Natural killer cell (primary cell): ENCODE measurements around the gene GRB7. TPM values are rescaled to one million over a fixed set of nuclear protein-coding genes. Genes with fewer than 3 reads are reported as not detected.
A peak's percentile ranks its signal among the peaks of the same experiment; 100 is the strongest.
"Not testable (repeated sequence)": the region's sequence is repeated elsewhere in the genome, so short reads cannot be mapped to it uniquely, and the experiment has no call there.

Experiments used
- ATAC-seq, 3 donors: fragments of 150-1000 bp in 2 of 3; fragments of 200-7000 bp in 1 of 3; cut with Tn5 transposase; 1 replicate in 1 of 3; 2 replicates in 2 of 3; pipeline ENCODE4 v1.10.0; 2021; ENCODE audit warnings: mild to moderate bottlenecking in 2 of 3, moderate library complexity in 2 of 3
- DNase-seq, 2 donors: peaks; one replicate each; pipeline versions ENCODE4 v3.0.0 to v3.0.0-alpha.2; 2013 to 2021; ENCODE audit warnings: mixed read lengths in 1 of 2
- H3K27ac ChIP-seq: one replicate; pipeline ENCODE4 v1.5.1; 2013; ENCODE audit warnings: mild to moderate bottlenecking, low read length
- H3K27me3 ChIP-seq: one replicate; pipeline ENCODE4 v1.6.1; 2013; ENCODE audit warnings: low read length; ENCODE audit not compliant: control insufficient read depth, insufficient read depth
- H3K36me3 ChIP-seq: one replicate; pipeline ENCODE4 v1.6.1; 2013; ENCODE audit warnings: low read length; ENCODE audit not compliant: control insufficient read depth, insufficient read depth
- H3K4me1 ChIP-seq: one replicate; pipeline ENCODE4 v1.6.1; 2013; ENCODE audit warnings: low read length; ENCODE audit not compliant: control insufficient read depth, insufficient read depth
- H3K4me3 ChIP-seq: one replicate; pipeline ENCODE4 v1.5.1; 2013; ENCODE audit warnings: low read length
- H3K9me3 ChIP-seq: one replicate; pipeline ENCODE4 v1.6.1; 2013; ENCODE audit warnings: low read length; ENCODE audit not compliant: control insufficient read depth, insufficient read depth
- H3K27ac Mint-ChIP-seq, 2 donors: one replicate each; pipeline ENCODE4 v1.8.0; 2022; ENCODE audit warnings: mild to moderate bottlenecking in 2 of 2, mixed read lengths in 2 of 2, moderate library complexity in 1 of 2
- H3K27me3 Mint-ChIP-seq, 2 donors: one replicate each; pipeline ENCODE4 v1.8.0; 2022; ENCODE audit warnings: low read depth in 2 of 2, mixed read lengths in 2 of 2
- H3K36me3 Mint-ChIP-seq: one replicate; pipeline ENCODE4 v1.8.0; 2022; ENCODE audit warnings: mixed read lengths
- H3K4me1 Mint-ChIP-seq, 2 donors: one replicate each; pipeline ENCODE4 v1.8.0; 2022; ENCODE audit warnings: mixed read lengths in 2 of 2
- H3K4me3 Mint-ChIP-seq: one replicate; pipeline ENCODE4 v1.8.0; 2022; ENCODE audit warnings: mild to moderate bottlenecking, moderate library complexity, mixed read lengths
- H3K9me3 Mint-ChIP-seq, 2 donors: one replicate each; pipeline ENCODE4 v1.8.0; 2022; ENCODE audit warnings: mixed read lengths in 2 of 2
- WGBS: methylation state at CpG from one replicate; pipeline ENCODE4 v1.1.7; 2013; ENCODE audit warnings: missing lambda C conversion rate; ENCODE audit not compliant: insufficient coverage; 5-methylcytosine and 5-hydroxymethylcytosine counted together
- intact Hi-C: fragments of 100-400 bp; cut with micrococcal nuclease; formaldehyde crosslinking; loops from one replicate; pipeline ENCODE4 v1.14.2; 2022
- total RNA-seq, 4 donors: library from RNA; stranded (reverse); fragments of 120-200 nt in 1 of 4; gene quantifications; one replicate each; pipeline versions ENCODE4 v1.2.3 to v1.2.4, GENCODE V29; 2013 to 2022
- TF ChIP-seq, protein P1 (sequence below): fragments of 200-600 bp; IDR thresholded peaks from one replicate; pipeline ENCODE4 v1.8.0; 2022; ENCODE audit warnings: antibody characterized with exemption

Gene GRB7
- total RNA-seq, 3 donors from 2014 or later (not counting 1 experiment from before 2014, with no cell fraction given) = 0.27 TPM; not detected in 2

DNA sequence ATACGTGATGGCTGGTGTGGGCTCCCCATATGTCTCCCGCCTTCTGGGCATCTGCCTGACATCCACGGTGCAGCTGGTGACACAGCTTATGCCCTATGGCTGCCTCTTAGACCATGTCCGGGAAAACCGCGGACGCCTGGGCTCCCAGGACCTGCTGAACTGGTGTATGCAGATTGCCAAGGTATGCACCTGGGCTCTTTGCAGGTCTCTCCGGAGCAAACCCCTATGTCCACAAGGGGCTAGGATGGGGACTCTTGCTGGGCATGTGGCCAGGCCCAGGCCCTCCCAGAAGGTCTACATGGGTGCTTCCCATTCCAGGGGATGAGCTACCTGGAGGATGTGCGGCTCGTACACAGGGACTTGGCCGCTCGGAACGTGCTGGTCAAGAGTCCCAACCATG, 13.0 kb upstream of the GRB7 start:
- Histone ChIP-seq H3K36me3 (peaks cover 36% of the 10 kb centered on the region), H3K27me3 (no peaks in the 10 kb centered on the region), H3K4me1 (peaks cover 12% of the 10 kb centered on the region), H3K27ac (no peak overlapping the region), H3K4me3 (no peak overlapping the region), H3K9me3 (no peaks in the 10 kb centered on the region)
- Mint-ChIP-seq H3K4me1 (peaks cover 15 to 37% of the 10 kb centered on the region in 2 donors), H3K27me3 (no peaks in the 10 kb centered on the region), H3K4me3 (no peak overlapping the region), H3K36me3 (no peaks in the 10 kb centered on the region), H3K9me3 (no peaks in the 10 kb centered on the region), H3K27ac (no peak overlapping the region)
- TF ChIP-seq, protein P1, sequence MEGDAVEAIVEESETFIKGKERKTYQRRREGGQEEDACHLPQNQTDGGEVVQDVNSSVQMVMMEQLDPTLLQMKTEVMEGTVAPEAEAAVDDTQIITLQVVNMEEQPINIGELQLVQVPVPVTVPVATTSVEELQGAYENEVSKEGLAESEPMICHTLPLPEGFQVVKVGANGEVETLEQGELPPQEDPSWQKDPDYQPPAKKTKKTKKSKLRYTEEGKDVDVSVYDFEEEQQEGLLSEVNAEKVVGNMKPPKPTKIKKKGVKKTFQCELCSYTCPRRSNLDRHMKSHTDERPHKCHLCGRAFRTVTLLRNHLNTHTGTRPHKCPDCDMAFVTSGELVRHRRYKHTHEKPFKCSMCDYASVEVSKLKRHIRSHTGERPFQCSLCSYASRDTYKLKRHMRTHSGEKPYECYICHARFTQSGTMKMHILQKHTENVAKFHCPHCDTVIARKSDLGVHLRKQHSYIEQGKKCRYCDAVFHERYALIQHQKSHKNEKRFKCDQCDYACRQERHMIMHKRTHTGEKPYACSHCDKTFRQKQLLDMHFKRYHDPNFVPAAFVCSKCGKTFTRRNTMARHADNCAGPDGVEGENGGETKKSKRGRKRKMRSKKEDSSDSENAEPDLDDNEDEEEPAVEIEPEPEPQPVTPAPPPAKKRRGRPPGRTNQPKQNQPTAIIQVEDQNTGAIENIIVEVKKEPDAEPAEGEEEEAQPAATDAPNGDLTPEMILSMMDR = no peak
- DNase-seq (no peak), ATAC-seq (no peak)
- WGBS = 97% methylated on average over 13 of the region's 13 CpGs
- intact Hi-C loops = no loop called here

DNA sequence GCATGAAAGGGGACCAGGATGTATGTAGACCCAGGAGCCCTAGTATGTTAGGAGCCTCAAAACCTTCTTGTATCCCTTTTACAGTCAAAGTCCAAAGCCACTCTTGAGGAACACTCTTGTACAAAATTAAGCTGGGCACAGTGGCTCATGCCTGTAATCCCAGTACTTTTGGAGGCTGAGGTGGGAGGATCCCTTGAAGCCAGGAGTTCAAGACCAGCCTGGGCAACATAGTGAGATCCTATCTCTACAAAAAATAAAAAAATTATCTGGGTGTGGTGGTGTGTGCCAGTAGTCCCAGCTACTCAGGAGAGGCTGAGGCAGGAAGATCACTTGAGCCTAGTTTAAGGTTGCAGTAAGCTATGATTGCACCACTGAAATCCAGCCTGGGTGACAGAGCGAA, 11.8 kb upstream of the GRB7 start:
- Histone ChIP-seq H3K36me3 (peaks cover 34% of the 10 kb centered on the region), H3K4me1 (peaks cover 18% of the 10 kb centered on the region)
- H3K27ac ChIP-seq, DNase-seq, ATAC-seq, H3K36me3 Mint-ChIP-seq, H3K9me3 ChIP-seq, H3K9me3 Mint-ChIP-seq, H3K4me3 ChIP-seq, H3K27me3 Mint-ChIP-seq, H3K27me3 ChIP-seq, intact Hi-C loops: not testable (repeated sequence)
- 100% methylated on average over 1 of the region's 1 CpG for WGBS
- Mint-ChIP-seq H3K4me3 (peak overlapping the region; percentile 50), H3K4me1 (peaks cover 18 to 41% of the 10 kb centered on the region in 2 donors), H3K27ac (peak overlapping the region; percentile 71 to 96)

DNA sequence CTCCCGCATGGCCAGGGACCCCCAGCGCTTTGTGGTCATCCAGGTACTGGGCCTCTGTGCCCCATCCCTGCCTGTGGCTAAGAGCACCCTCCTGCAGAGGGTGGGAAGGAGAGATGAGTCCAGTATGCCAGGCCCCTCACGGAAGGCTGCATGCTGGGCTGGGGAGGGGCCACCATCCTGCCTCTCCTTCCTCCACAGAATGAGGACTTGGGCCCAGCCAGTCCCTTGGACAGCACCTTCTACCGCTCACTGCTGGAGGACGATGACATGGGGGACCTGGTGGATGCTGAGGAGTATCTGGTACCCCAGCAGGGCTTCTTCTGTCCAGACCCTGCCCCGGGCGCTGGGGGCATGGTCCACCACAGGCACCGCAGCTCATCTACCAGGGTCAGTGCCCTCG, 11.1 kb upstream of the GRB7 start:
- H3K4me1 ChIP-seq = peaks cover 20% of the 10 kb centered on the region

DNA sequence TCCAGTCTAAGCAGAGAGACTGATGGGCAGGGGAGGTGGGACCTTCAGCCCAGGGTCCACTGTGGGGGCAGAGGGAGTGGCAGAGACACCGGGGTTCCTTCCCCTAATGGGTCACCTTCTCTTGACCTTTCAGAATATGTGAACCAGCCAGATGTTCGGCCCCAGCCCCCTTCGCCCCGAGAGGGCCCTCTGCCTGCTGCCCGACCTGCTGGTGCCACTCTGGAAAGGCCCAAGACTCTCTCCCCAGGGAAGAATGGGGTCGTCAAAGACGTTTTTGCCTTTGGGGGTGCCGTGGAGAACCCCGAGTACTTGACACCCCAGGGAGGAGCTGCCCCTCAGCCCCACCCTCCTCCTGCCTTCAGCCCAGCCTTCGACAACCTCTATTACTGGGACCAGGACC, 10.2 kb upstream of the GRB7 start:
- WGBS = 91% methylated on average over 10 of the region's 10 CpGs
- Mint-ChIP-seq H3K4me3 (no peak overlapping the region), H3K4me1 (peaks cover 18 to 41% of the 10 kb centered on the region in 2 donors), H3K27me3 (no peaks in the 10 kb centered on the region), H3K9me3 (no peaks in the 10 kb centered on the region), H3K27ac (peak overlapping the region; percentile 71 to 96), H3K36me3 (no peaks in the 10 kb centered on the region)
- Histone ChIP-seq H3K9me3 (no peaks in the 10 kb centered on the region), H3K27me3 (no peaks in the 10 kb centered on the region), H3K4me1 (peaks cover 20% of the 10 kb centered on the region), H3K36me3 (peaks cover 34% of the 10 kb centered on the region), H3K27ac (no peak overlapping the region), H3K4me3 (no peak overlapping the region)
- ATAC-seq = no peak
- TF ChIP-seq, protein P1 = no peak
- no peak for DNase-seq
- intact Hi-C loops = no loop called here

More for the DNA sequence above, 11.1 kb upstream of the GRB7 start:
- no peak overlapping the region for H3K27ac ChIP-seq
- H3K27me3 ChIP-seq = no peaks in the 10 kb centered on the region
- Mint-ChIP-seq H3K27ac (peak overlapping the region; percentile 71 to 96), H3K9me3 (no peaks in the 10 kb centered on the region), H3K27me3 (no peaks in the 10 kb centered on the region), H3K4me1 (peaks cover 18 to 41% of the 10 kb centered on the region in 2 donors), H3K36me3 (no peaks in the 10 kb centered on the region), H3K4me3 (no peak overlapping the region)
- H3K9me3 ChIP-seq = no peaks in the 10 kb centered on the region
- peaks cover 34% of the 10 kb centered on the region for H3K36me3 ChIP-seq
- WGBS = 98% methylated on average over 9 of the region's 9 CpGs
- intact Hi-C loops = no loop called here
- H3K4me3 ChIP-seq = no peak overlapping the region
- DNase-seq (no peak), ATAC-seq (no peak)
- TF ChIP-seq, protein P1 = no peak
